WERI-Rb-1 (cell line): ENCODE data around the gene GADL1.

ENCODE experiments used
- DNase-seq: peaks from one replicate; pipeline ENCODE4 v3.0.0-alpha.2; 2020
- H3K27ac ChIP-seq: fragments of 250-450 bp; sonication (Bioruptor Pico); 2 replicates; pipeline ENCODE4 v1.5.1; 2020; ENCODE audit warnings: mild to moderate bottlenecking, moderate library complexity
- H3K27me3 ChIP-seq: fragments of 250-450 bp; sonication (Bioruptor Pico); 2 replicates; pipeline ENCODE4 v1.5.1; 2021; ENCODE audit warnings: mild to moderate bottlenecking, low read depth, moderate library complexity; ENCODE audit not compliant: insufficient read depth, severe bottlenecking
- H3K36me3 ChIP-seq: fragments of 250-450 bp; sonication (Bioruptor Pico); 2 replicates; pipeline ENCODE4 v1.5.1; 2020; ENCODE audit warnings: mild to moderate bottlenecking, moderate library complexity
- H3K4me3 ChIP-seq: 2 replicates; pipeline ENCODE4 v1.5.1; 2011; ENCODE audit warnings: low read depth, mild to moderate bottlenecking, control low read depth, low read length
- H3K9me3 ChIP-seq: fragments of 250-450 bp; sonication (Bioruptor Pico); 2 replicates; pipeline ENCODE4 v1.5.1; 2021; ENCODE audit warnings: mild to moderate bottlenecking, moderate library complexity; ENCODE audit not compliant: severe bottlenecking
- TF ChIP-seq, protein P1 (sequence below): IDR thresholded peaks from 2 replicates; pipeline ENCODE4 v1.5.1; 2011; ENCODE audit warnings: low read depth, mild to moderate bottlenecking, control low read depth, inconsistent platforms, low read length

Gene GADL1

DNA sequence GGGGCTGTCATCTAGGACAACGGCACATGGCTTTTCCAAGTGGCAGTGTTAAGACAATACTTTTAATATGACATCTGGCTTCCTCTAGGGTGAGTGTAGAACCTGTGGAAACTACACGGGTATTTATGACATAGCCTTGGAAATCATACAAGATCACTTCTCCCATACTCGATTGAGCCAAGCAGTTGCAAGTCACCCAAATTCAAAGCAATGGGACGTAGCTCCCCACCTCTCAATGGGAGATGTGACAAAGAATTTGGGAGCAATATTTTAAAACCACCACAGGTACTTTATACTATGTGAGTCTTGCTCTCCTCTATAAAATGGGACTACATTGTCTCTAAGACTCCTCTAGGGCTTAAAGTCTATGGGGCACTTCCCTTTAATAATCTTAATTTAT, 194.5 kb downstream of the GADL1 start:
- no peak for DNase-seq
- H3K27me3 ChIP-seq = no peaks in the 10 kb centered on the region
- H3K36me3 ChIP-seq = no peaks in the 10 kb centered on the region
- H3K9me3 ChIP-seq = no peaks in the 10 kb centered on the region
- H3K27ac ChIP-seq = no peak overlapping the region
- TF ChIP-seq, protein P1, sequence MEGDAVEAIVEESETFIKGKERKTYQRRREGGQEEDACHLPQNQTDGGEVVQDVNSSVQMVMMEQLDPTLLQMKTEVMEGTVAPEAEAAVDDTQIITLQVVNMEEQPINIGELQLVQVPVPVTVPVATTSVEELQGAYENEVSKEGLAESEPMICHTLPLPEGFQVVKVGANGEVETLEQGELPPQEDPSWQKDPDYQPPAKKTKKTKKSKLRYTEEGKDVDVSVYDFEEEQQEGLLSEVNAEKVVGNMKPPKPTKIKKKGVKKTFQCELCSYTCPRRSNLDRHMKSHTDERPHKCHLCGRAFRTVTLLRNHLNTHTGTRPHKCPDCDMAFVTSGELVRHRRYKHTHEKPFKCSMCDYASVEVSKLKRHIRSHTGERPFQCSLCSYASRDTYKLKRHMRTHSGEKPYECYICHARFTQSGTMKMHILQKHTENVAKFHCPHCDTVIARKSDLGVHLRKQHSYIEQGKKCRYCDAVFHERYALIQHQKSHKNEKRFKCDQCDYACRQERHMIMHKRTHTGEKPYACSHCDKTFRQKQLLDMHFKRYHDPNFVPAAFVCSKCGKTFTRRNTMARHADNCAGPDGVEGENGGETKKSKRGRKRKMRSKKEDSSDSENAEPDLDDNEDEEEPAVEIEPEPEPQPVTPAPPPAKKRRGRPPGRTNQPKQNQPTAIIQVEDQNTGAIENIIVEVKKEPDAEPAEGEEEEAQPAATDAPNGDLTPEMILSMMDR = no peak
- H3K4me3 ChIP-seq = no peak overlapping the region

DNA sequence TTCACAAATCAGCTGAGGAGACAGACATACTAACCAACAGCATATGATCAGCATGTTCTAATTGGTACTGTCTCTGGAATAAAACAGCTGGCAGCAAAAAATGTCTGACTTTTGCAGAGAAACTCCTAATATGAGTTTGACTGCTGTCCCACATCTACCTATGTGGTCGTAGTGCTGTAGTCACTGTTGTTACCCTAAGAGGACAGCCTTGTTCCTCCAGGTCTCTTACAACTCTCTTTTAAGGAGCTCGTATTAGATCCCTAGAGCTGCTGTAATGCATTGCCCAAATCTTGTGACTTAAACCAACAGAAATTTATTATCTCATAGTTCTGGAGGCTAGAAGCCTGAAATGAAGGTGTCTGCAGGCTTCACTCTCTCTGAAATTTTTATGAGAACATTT, 195.9 kb downstream of the GADL1 start:
- Histone ChIP-seq H3K4me3 (no peak overlapping the region), H3K36me3 (no peaks in the 10 kb centered on the region), H3K27me3 (no peaks in the 10 kb centered on the region), H3K27ac (no peak overlapping the region), H3K9me3 (no peaks in the 10 kb centered on the region)
- DNase-seq = no peak
- TF ChIP-seq, protein P1 = no peak

DNA sequence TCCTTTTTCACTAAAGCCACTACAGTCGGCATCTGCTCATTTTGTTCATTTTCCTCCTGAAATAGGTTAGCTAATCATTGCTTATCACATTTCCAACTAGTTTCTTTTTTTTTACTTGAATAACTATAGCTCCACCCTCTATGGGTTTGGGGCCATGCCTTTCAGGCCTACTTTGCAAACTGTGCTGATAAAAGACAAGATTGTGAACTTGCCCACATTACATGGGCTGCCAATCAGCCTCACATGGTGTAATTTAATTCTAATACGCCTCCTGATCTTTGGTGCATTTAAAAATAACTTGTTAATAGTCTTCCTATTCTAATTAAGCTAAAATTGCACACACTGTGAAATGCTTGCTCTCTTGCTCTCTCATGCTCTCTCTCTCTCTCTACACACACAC, 197.6 kb downstream of the GADL1 start:
- Histone ChIP-seq H3K4me3 (no peak overlapping the region), H3K27me3 (no peaks in the 10 kb centered on the region), H3K9me3 (no peaks in the 10 kb centered on the region), H3K27ac (no peak overlapping the region), H3K36me3 (no peaks in the 10 kb centered on the region)
- TF ChIP-seq, protein P1 = no peak
- no peak for DNase-seq

DNA sequence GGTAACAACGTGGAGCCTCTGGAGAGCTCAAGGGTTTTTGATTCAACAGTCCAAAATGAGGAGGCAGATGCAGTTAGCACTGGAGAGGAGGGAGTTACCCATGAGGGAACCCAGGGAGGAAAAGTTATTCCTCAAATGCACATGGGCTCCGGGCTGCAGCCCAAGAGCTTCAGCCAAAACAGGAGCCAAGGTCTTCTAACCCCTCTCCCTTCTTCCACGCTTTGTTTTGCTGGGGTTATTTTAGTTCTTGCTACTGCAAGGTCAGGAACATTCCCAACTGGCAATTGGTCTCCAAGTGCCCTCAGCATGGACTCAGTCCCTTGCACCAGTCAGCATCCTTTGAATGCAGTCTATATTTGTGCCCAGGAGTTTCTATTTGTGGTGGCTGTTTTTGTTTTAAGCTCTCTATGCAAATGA, 198.1 kb downstream of the GADL1 start:
- Histone ChIP-seq H3K27ac (no peak overlapping the region), H3K9me3 (no peaks in the 10 kb centered on the region), H3K4me3 (no peak overlapping the region), H3K36me3 (no peaks in the 10 kb centered on the region), H3K27me3 (no peaks in the 10 kb centered on the region)
- TF ChIP-seq, protein P1 = no peak
- DNase-seq = no peak

DNA sequence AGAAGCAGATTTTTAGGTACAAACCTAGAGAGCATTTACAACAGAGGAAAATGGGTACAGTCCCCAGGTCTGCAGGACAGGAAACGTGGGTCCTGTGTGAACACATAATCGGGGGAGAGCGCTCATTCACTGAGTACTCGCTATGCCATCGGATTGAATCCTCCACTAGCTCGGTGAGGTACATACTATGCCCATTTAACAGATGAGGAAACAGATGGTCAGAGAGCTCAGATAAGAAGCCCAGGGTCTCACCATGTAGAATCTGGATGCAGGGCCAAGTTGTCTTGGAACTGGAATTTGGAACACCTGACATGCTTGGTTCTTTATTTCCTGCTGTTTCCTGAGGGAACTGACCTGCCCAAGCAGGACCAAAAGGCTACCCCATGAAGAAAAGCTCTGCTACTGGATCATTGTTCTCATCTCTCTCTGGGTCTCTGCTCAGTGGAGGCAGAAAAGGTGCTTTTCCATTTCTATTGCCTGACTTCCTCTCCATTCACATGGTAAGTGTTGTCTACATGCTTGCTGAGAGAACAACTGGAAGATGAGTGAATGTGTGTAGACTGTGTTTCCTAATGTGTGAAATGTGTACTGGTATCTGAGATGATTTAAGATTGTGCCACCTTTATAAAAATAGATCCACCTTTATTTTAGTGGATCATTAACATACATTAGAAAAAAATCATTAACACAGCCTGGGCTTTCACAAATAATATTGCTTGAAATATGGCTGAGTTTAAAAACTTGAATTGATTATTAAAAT, 199.0 kb downstream of the GADL1 start:
- Histone ChIP-seq H3K27ac (no peak overlapping the region), H3K36me3 (no peaks in the 10 kb centered on the region), H3K27me3 (no peaks in the 10 kb centered on the region), H3K4me3 (no peak overlapping the region), H3K9me3 (no peaks in the 10 kb centered on the region)
- DNase-seq = no peak
- TF ChIP-seq, protein P1 = no peak

DNA sequence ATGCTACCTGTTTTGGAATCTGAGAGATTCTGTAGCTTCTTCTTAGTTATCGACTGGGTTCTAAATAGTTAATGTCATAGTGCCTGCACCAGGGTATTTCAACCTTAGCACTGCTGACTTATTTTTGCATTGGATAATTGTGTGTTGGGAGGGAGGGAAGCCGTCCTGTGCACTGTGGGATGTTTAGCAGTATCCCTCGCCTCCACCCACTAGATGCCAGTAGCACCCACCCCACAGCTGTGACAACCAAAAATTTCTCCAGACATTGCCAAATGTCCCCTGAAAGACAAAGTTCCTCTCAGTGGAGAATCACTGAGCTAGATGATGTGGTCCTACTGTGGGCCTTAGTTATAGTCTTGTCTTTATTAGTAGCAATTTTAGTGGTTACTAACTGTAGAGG, 199.8 kb downstream of the GADL1 start:
- Histone ChIP-seq H3K27me3 (no peaks in the 10 kb centered on the region), H3K4me3 (no peak overlapping the region), H3K36me3 (no peaks in the 10 kb centered on the region), H3K27ac (no peak overlapping the region), H3K9me3 (no peaks in the 10 kb centered on the region)
- TF ChIP-seq, protein P1 = no peak
- no peak for DNase-seq
